ENCODE data around the gene ATP11A.

DNA sequence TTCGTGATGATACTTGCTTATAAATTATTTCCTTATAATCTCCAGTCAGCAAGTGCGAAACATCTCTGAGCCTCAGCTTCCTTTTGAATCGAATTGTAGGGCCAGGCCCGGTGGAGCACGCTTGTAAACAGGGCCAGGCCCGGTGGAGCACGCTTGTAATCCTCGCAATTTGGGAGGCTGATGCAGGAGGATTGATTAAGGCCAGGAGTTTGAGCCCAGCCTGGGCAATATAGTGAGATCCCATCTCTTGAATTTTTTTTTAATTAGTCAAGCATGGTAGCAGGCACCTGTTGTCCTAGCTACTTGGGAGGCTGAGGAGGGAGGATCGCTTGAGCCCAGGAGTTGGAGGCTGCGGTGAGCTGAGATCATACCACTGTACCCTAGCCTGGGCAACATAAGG is 163.0 kb downstream of the ATP11A start:
- no peak for TF ChIP-seq SP1 (IDR thresholded peaks at IDR 0.05; ENCODE audit: low read depth)
- no peak for TF ChIP-seq SIN3A (IDR thresholded peaks at IDR 0.05; ENCODE audit: low read depth)
- no peak for TF ChIP-seq POLR2A (IDR thresholded peaks at IDR 0.05; ENCODE audit: borderline replicate concordance, extremely low read depth, insufficient read depth, insufficient read length)

All from HCT116 (cell line).